A549 (cell line): Measurements from ENCODE around the gene SDC1. TPM values are rescaled to one million over a fixed set of nuclear protein-coding genes. Genes with fewer than 3 reads are reported as not detected.
A peak's percentile ranks its signal among the peaks of the same experiment; 100 is the strongest.

Source experiments
- ATAC-seq, 2 experiments: fragments of 200-7000 bp in 1 of 2; fragments of >200 bp in 1 of 2; cut with Nextera tagmentation in 1 of 2; cut with Tn5 transposase in 1 of 2; 3 replicates each; pipeline versions ENCODE4 v1.8.0 to v1.9.1; 2018 to 2020; ENCODE audit warnings: mild to moderate bottlenecking in 1 of 2, moderate library complexity in 1 of 2
- CTCF ChIA-PET: fragments of 300-600 bp; sonication (Branson Sonifier 250); formaldehyde crosslinking; extraction: SDS; loops from one replicate; lab custom pipeline; 2021; ENCODE audit warnings: antibody characterized with exemption, inconsistent platforms; lab: Yijun Ruan, JAX
- POLR2A ChIA-PET: fragments of 350-600 bp; formaldehyde crosslinking; extraction: SDS; loops from one replicate; lab custom pipeline; 2021; ENCODE audit warnings: antibody characterized with exemption, inconsistent platforms; lab: Yijun Ruan, JAX
- DNase-seq, 2 experiments: peaks; one replicate each; pipeline versions ENCODE4 v3.0.0 to v3.0.0-alpha.2; 2011 to 2016; ENCODE audit warnings: low read depth in 1 of 2, low spot score in 1 of 2
- FAIRE-seq: peaks from 2 replicates; lab custom pipeline; 2011; peaks lifted over from hg19 to GRCh38; lab: Jason Lieb, UNC
- H3K27ac ChIP-seq, 2 experiments: fragments of >200 bp; sonication (Bioruptor Twin); formaldehyde crosslinking; 3 replicates each; pipeline ENCODE4 v1.5.1; 2016 to 2017
- H3K4me1 ChIP-seq: fragments of >200 bp; sonication (Bioruptor Twin); formaldehyde crosslinking; 3 replicates; pipeline ENCODE4 v1.6.1; 2016
- H3K4me2 ChIP-seq: fragments of >200 bp; sonication (Bioruptor Twin); formaldehyde crosslinking; 3 replicates; pipeline ENCODE4 v1.6.1; 2016
- H3K4me3 ChIP-seq: fragments of >200 bp; sonication (Bioruptor Twin); formaldehyde crosslinking; 3 replicates; pipeline ENCODE4 v1.5.1; 2016
- H3K9me3 ChIP-seq: fragments of >200 bp; sonication (Bioruptor Twin); formaldehyde crosslinking; 3 replicates; pipeline ENCODE4 v1.6.1; 2016
- BHLHE40 ChIP-seq: IDR thresholded peaks from 2 replicates; pipeline ENCODE4 v1.6.1; 2012; ENCODE audit warnings: low read depth, low read length, inconsistent platforms
- CBX2 ChIP-seq: fragments of 200-600 bp; sonication (generic); IDR thresholded peaks from 2 replicates; pipeline ENCODE4 v1.6.1; 2016; ENCODE audit warnings: low read depth, mild to moderate bottlenecking, borderline replicate concordance
- CHD4 ChIP-seq: fragments of 200-600 bp; sonication (generic); IDR thresholded peaks from 2 replicates; pipeline ENCODE4 v1.6.1; 2016; ENCODE audit warnings: antibody characterized with exemption, mild to moderate bottlenecking, borderline replicate concordance
- EP300 ChIP-seq, 2 experiments: fragments of >200 bp; sonication (Bioruptor Twin); formaldehyde crosslinking; IDR thresholded peaks; 2 replicates in 1 of 2; 3 replicates in 1 of 2; pipeline ENCODE4 v1.6.1; 2016 to 2017
- FOSB ChIP-seq: fragments of 250-450 bp; sonication (Bioruptor Pico); IDR thresholded peaks from 2 replicates; pipeline ENCODE4 v1.5.0; 2020; ENCODE audit warnings: mild to moderate bottlenecking, moderate library complexity
- FOSL2 ChIP-seq, 2 experiments: fragments of 450-650 bp in 1 of 2; fragments of >200 bp in 1 of 2; sonication (Bioruptor Twin) in 1 of 2; formaldehyde crosslinking; IDR thresholded peaks; 2 replicates each; pipeline versions ENCODE4 v1.5.0 to v1.6.1; 2016 to 2020; ENCODE audit warnings: mild to moderate bottlenecking in 1 of 2, moderate library complexity in 1 of 2
- FOXS1 ChIP-seq: fragments of 250-450 bp; sonication (Bioruptor Pico); IDR thresholded peaks from 2 replicates; pipeline ENCODE4 v1.5.0; 2020; ENCODE audit warnings: mild to moderate bottlenecking, moderate library complexity
- GATA3 ChIP-seq: IDR thresholded peaks from 2 replicates; pipeline ENCODE4 v1.6.1; 2012; ENCODE audit warnings: borderline replicate concordance
- HEYL ChIP-seq: fragments of 250-450 bp; sonication (Bioruptor Pico); IDR thresholded peaks from 2 replicates; pipeline ENCODE4 v1.8.0; 2021; ENCODE audit warnings: mild to moderate bottlenecking, moderate library complexity
- HOXA7 ChIP-seq: fragments of 250-450 bp; sonication (Bioruptor Pico); IDR thresholded peaks from 2 replicates; pipeline ENCODE4 v1.5.0; 2020; ENCODE audit warnings: mild to moderate bottlenecking, moderate library complexity
- HOXB13 ChIP-seq: fragments of 250-450 bp; sonication (Bioruptor Pico); IDR thresholded peaks from 2 replicates; pipeline ENCODE4 v1.5.0; 2020; ENCODE audit warnings: low read depth, mild to moderate bottlenecking, moderate library complexity
- HOXB5 ChIP-seq: fragments of 250-450 bp; sonication (Bioruptor Pico); IDR thresholded peaks from 2 replicates; pipeline ENCODE4 v1.5.0; 2020; ENCODE audit warnings: mild to moderate bottlenecking, moderate library complexity
- JUN ChIP-seq, 2 experiments: fragments of >200 bp; sonication (Bioruptor Twin); formaldehyde crosslinking; IDR thresholded peaks; 2 replicates in 1 of 2; 3 replicates in 1 of 2; pipeline ENCODE4 v1.6.1; 2016 to 2017
- JUNB ChIP-seq: fragments of >200 bp; sonication (Bioruptor Twin); formaldehyde crosslinking; IDR thresholded peaks from 2 replicates; pipeline ENCODE4 v1.6.1; 2016
- MAZ ChIP-seq: fragments of 150-350 bp; IDR thresholded peaks from 2 replicates; pipeline ENCODE4 v1.6.1; 2014; ENCODE audit warnings: antibody characterized with exemption, low read depth, low read length, borderline replicate concordance
- MYC ChIP-seq: IDR thresholded peaks from 2 replicates; pipeline ENCODE4 v1.6.1; 2012; ENCODE audit warnings: mild to moderate bottlenecking, inconsistent platforms, low read length, improper control_type of control experiment, borderline replicate concordance
- NFE2L2 ChIP-seq: fragments of 150-350 bp; conservative IDR thresholded peaks from 2 replicates; pipeline ENCODE4 v1.6.1; 2014; ENCODE audit warnings: low read length
- NPAS2 ChIP-seq: fragments of 250-450 bp; sonication (Bioruptor Pico); IDR thresholded peaks from 2 replicates; pipeline ENCODE4 v1.8.0; 2022; ENCODE audit warnings: mild to moderate bottlenecking, moderate library complexity, borderline replicate concordance
- NR3C1 ChIP-seq: fragments of >200 bp; sonication (Bioruptor Twin); formaldehyde crosslinking; IDR thresholded peaks from 3 replicates; pipeline ENCODE4 v1.6.1; 2017
- PHF8 ChIP-seq: fragments of 200-600 bp; sonication (generic); IDR thresholded peaks from 2 replicates; pipeline ENCODE4 v1.6.1; 2016; ENCODE audit warnings: low read depth, mild to moderate bottlenecking, antibody characterized with exemption, moderate library complexity, borderline replicate concordance
- POLR2A ChIP-seq: IDR thresholded peaks from 2 replicates; pipeline ENCODE4 v1.6.1; 2012; ENCODE audit warnings: mild to moderate bottlenecking, low read length
- POLR2AphosphoS2 ChIP-seq: conservative IDR thresholded peaks from 2 replicates; pipeline ENCODE4 v1.6.1; 2012; ENCODE audit warnings: low read length, improper control_type of control experiment, inconsistent platforms
- RAD21 ChIP-seq, 2 experiments: fragments of >200 bp in 1 of 2; sonication (Bioruptor Twin) in 1 of 2; formaldehyde crosslinking in 1 of 2; IDR thresholded peaks in 1 of 2; conservative IDR thresholded peaks in 1 of 2; 2 replicates in 1 of 2; 3 replicates in 1 of 2; pipeline ENCODE4 v1.6.1; 2012 to 2018; ENCODE audit warnings: inconsistent platforms in 1 of 2
- RCOR1 ChIP-seq: fragments of 150-350 bp; IDR thresholded peaks from 2 replicates; pipeline ENCODE4 v1.6.1; 2014; ENCODE audit warnings: antibody characterized with exemption, low read length, low read depth
- RNF2 ChIP-seq: fragments of 200-600 bp; sonication (generic); IDR thresholded peaks from 2 replicates; pipeline ENCODE4 v1.6.1; 2016; ENCODE audit warnings: low read depth, mild to moderate bottlenecking, antibody characterized with exemption, moderate library complexity, borderline replicate concordance
- SMC3 ChIP-seq: fragments of >200 bp; sonication (Bioruptor Twin); formaldehyde crosslinking; IDR thresholded peaks from 3 replicates; pipeline ENCODE4 v1.6.1; 2018; ENCODE audit warnings: inconsistent platforms
- SREBF2 ChIP-seq: fragments of 450-650 bp; IDR thresholded peaks from 2 replicates; pipeline ENCODE4 v1.6.1; 2014; ENCODE audit warnings: mild to moderate bottlenecking, moderate library complexity
- ZC3H11A ChIP-seq: fragments of 450-650 bp; IDR thresholded peaks from 2 replicates; pipeline ENCODE4 v1.6.1; 2014; ENCODE audit warnings: antibody characterized with exemption, mild to moderate bottlenecking
- ZFP36 ChIP-seq: fragments of 450-650 bp; IDR thresholded peaks from 2 replicates; pipeline ENCODE4 v1.6.1; 2014; ENCODE audit warnings: borderline replicate concordance; ENCODE audit not compliant: partially characterized antibody
- ZNF302 ChIP-seq: fragments of 250-450 bp; sonication (Bioruptor Pico); IDR thresholded peaks from 2 replicates; pipeline ENCODE4 v1.9.0; 2021; ENCODE audit warnings: inconsistent platforms, mild to moderate bottlenecking, moderate library complexity
- ZSCAN20 ChIP-seq: fragments of 250-450 bp; sonication (Bioruptor Pico); IDR thresholded peaks from 2 replicates; pipeline ENCODE4 v1.8.0; 2022; ENCODE audit warnings: mild to moderate bottlenecking, moderate library complexity
- WGBS: methylation state at CpG from one replicate; pipeline ENCODE4 v1.1.6; 2017; ENCODE audit errors: missing lambda C conversion rate; 5-methylcytosine and 5-hydroxymethylcytosine counted together
- polyA plus RNA-seq, 4 experiments: library from polyadenylated mRNA; depleted of rRNA in 3 of 4; stranded (reverse); fragments of >200 nt; fragmentation: RNase III in 1 of 4; extraction: RNeasy Plus Mini Kit Qiagen cat#74134 plus additional on column Dnase treatment in 1 of 4; gene quantifications; 2 replicates in 3 of 4; 3 replicates in 1 of 4; pipeline ENCODE4 v1.2.3, GENCODE V29; 2011 to 2017
- TF ChIP-seq, protein P1 (sequence below): IDR thresholded peaks from 2 replicates; pipeline ENCODE4 v1.6.1; 2012
- TF ChIP-seq, protein P2 (sequence below): fragments of >200 bp; sonication (Bioruptor Twin); formaldehyde crosslinking; IDR thresholded peaks from 3 replicates; pipeline ENCODE4 v1.6.1; 2016
- TF ChIP-seq, protein P3 (sequence below): IDR thresholded peaks from 2 replicates; pipeline ENCODE4 v1.6.1; 2012; ENCODE audit warnings: low read depth, borderline replicate concordance
- TF ChIP-seq, protein P4 (sequence below): fragments of 450-650 bp; IDR thresholded peaks from 2 replicates; pipeline ENCODE4 v1.6.1; 2014; ENCODE audit warnings: antibody characterized with exemption
- TF ChIP-seq, protein P5 (sequence below): fragments of 150-350 bp; IDR thresholded peaks from 2 replicates; pipeline ENCODE4 v1.6.1; 2014; ENCODE audit warnings: low read depth, mild to moderate bottlenecking, low read length
- TF ChIP-seq, protein P6 (sequence below): fragments of >200 bp; sonication (Bioruptor Twin); formaldehyde crosslinking; IDR thresholded peaks from 2 replicates; pipeline ENCODE4 v1.6.1; 2016

The SDC1 gene
- polyA plus RNA-seq, 2 of the 4 experiments (the other 2 are of a cell fraction): 116 to 171 TPM

DNA sequence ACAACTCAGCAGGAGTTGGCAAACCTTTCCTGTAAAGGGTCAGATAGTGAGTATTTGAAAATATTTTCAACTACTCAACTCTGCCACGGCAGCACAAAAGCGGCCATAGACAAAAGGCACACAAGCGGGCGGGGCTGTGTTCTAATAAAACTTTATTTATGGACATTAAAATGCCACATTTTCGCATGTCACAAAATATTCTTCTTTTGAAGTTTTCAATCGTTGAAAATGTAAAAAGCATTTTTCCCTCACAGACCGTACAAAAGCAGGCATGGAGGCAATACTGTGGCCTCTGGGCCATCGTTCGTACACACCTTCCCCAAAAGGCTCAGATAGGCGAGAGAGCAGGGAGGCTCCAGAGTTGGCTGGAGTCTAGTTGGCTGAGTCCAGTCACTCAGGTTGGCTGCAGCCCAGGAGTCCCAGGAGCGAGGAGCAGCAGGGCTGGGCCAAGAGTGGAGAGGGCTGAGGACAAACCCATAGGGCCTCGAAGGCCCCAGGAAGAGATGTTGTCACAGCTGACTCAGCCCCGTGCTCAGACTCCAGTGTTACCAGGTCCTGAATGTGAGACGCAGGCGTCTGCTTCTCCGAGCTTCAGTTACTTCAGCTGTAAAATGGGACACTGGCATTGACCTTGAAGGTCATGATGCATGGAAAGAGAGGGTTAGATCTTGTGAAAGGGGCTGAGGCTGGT, 42.5 kb downstream of the SDC1 start:
- peak overlapping the region; percentile 48 for H3K4me2 ChIP-seq
- H3K4me1 ChIP-seq: peaks cover 91% of the 10 kb centered on the region
- peak; percentile 81 for FAIRE-seq
- ChIA-PET POLR2A (no interaction called here), CTCF (interaction anchor here (1.0 to 12.5 kb wide), 7 partner anchors 11 to 109 kb away, joined by 3 to 115 read pairs (median 6); partner anchors contain the start of gene SDC1)
- H3K4me3 ChIP-seq: no peak overlapping the region
- WGBS: 26% methylated on average over 16 of the region's 16 CpGs
- H3K27ac ChIP-seq: peak overlapping the region; percentile 90 to 98
- ATAC-seq: peak; percentile 42 to 58
- no peaks in the 10 kb centered on the region for H3K9me3 ChIP-seq
- peak; percentile 86 to 94 for DNase-seq
- TF ChIP-seq, protein P1, sequence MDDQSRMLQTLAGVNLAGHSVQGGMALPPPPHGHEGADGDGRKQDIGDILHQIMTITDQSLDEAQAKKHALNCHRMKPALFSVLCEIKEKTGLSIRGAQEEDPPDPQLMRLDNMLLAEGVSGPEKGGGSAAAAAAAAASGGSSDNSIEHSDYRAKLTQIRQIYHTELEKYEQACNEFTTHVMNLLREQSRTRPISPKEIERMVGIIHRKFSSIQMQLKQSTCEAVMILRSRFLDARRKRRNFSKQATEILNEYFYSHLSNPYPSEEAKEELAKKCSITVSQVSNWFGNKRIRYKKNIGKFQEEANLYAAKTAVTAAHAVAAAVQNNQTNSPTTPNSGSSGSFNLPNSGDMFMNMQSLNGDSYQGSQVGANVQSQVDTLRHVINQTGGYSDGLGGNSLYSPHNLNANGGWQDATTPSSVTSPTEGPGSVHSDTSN: no peak
- TF ChIP-seq POLR2AphosphoS2 (no peak), CBX2 (no peak), FOXS1 (CRISPR knock-in tag) (no peak), ZNF302 (no peak), FOSB (CRISPR knock-in tag) (no peak), PHF8 (no peak), SREBF2 (no peak), GATA3 (no peak; the same call in 1 of the 2 replicates), HOXB5 (0 out of 2 replicates have a peak, but pooled peaks have one; percentile 37), ZSCAN20 (no peak), HEYL (CRISPR knock-in tag) (no peak), FOSL2 (IDR thresholded peaks at IDR 0.05) (peak; percentile 45; the same call in 1 of the 2 replicates), FOSL2 (CRISPR knock-in tag; IDR thresholded peaks at IDR 0.05) (peak; percentile 72), SMC3 (no peak), BHLHE40 (no peak), RCOR1 (0 out of 2 replicates have a peak, but pooled peaks have one; percentile 63), RAD21 (conservative IDR thresholded peaks at IDR 0.05 in 1 of 2, IDR thresholded peaks at IDR 0.05 in 1 of 2) (no peak), NR3C1 (no peak), EP300 (IDR thresholded peaks at IDR 0.05) (no peak), RNF2 (no peak), NPAS2 (CRISPR knock-in tag) (no peak), POLR2A (0 out of 2 replicates have a peak, but pooled peaks have one; percentile 3), MAZ (no peak), ZC3H11A (no peak), CHD4 (no peak), JUN (IDR thresholded peaks at IDR 0.05) (peak in 1 of 2 experiments; percentile 80; a peak in 3 of 5 replicates), HOXB13 (peak; percentile 70; the same call in 1 of the 2 replicates), MYC (0 out of 2 replicates have a peak, but pooled peaks have one; percentile 20), NFE2L2 (no peak), JUNB (no peak), ZFP36 (no peak), HOXA7 (0 out of 2 replicates have a peak, but pooled peaks have one; percentile 62)
- TF ChIP-seq, protein P2, sequence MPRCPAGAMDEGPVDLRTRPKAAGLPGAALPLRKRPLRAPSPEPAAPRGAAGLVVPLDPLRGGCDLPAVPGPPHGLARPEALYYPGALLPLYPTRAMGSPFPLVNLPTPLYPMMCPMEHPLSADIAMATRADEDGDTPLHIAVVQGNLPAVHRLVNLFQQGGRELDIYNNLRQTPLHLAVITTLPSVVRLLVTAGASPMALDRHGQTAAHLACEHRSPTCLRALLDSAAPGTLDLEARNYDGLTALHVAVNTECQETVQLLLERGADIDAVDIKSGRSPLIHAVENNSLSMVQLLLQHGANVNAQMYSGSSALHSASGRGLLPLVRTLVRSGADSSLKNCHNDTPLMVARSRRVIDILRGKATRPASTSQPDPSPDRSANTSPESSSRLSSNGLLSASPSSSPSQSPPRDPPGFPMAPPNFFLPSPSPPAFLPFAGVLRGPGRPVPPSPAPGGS: no peak; the same call in 2 of the 3 replicates
- TF ChIP-seq, protein P3, sequence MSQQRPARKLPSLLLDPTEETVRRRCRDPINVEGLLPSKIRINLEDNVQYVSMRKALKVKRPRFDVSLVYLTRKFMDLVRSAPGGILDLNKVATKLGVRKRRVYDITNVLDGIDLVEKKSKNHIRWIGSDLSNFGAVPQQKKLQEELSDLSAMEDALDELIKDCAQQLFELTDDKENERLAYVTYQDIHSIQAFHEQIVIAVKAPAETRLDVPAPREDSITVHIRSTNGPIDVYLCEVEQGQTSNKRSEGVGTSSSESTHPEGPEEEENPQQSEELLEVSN: peak; percentile 80; the same call in 1 of the 2 replicates
- TF ChIP-seq, protein P4, sequence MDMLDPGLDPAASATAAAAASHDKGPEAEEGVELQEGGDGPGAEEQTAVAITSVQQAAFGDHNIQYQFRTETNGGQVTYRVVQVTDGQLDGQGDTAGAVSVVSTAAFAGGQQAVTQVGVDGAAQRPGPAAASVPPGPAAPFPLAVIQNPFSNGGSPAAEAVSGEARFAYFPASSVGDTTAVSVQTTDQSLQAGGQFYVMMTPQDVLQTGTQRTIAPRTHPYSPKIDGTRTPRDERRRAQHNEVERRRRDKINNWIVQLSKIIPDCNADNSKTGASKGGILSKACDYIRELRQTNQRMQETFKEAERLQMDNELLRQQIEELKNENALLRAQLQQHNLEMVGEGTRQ: no peak
- TF ChIP-seq, protein P5, sequence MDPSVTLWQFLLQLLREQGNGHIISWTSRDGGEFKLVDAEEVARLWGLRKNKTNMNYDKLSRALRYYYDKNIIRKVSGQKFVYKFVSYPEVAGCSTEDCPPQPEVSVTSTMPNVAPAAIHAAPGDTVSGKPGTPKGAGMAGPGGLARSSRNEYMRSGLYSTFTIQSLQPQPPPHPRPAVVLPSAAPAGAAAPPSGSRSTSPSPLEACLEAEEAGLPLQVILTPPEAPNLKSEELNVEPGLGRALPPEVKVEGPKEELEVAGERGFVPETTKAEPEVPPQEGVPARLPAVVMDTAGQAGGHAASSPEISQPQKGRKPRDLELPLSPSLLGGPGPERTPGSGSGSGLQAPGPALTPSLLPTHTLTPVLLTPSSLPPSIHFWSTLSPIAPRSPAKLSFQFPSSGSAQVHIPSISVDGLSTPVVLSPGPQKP: no peak
- TF ChIP-seq, protein P6, sequence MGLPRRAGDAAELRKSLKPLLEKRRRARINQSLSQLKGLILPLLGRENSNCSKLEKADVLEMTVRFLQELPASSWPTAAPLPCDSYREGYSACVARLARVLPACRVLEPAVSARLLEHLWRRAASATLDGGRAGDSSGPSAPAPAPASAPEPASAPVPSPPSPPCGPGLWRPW: no peak
